OCI-LY7 (cell line): Measurements from ENCODE around the gene TAB2. TPM values are rescaled to one million over a fixed set of nuclear protein-coding genes. Genes with fewer than 3 reads are reported as not detected.

ENCODE experiments used
- BruUV-seq: library from RNA; stranded (reverse); fragments of 400-500 nt; replicated peaks from 2 replicates; lab custom pipeline; 2021; lab: Mats Ljungman, UMichigan
- CTCF ChIA-PET: fragments of 300-600 bp; sonication (Branson Sonifier 250); formaldehyde crosslinking; loops from one replicate; lab custom pipeline; 2022; ENCODE audit warnings: antibody characterized with exemption; ENCODE audit not compliant: unreplicated experiment; lab: Charles Lee
- POLR2A ChIA-PET: fragments of 300-600 bp; sonication (Branson Sonifier 250); formaldehyde crosslinking; loops from one replicate; lab custom pipeline; 2022; ENCODE audit warnings: antibody characterized with exemption; lab: Charles Lee
- DNase-seq: peaks from one replicate; pipeline ENCODE4 v3.0.0-alpha.2; 2015; ENCODE audit warnings: low spot score
- H2AFZ ChIP-seq: fragments of 200-600 bp; sonication (generic), shearing (Covaris generic); 2 replicates; pipeline ENCODE4 v1.6.1; 2014; ENCODE audit warnings: mild to moderate bottlenecking, antibody characterized with exemption, low read length, moderate library complexity
- H3K27ac ChIP-seq: fragments of 200-600 bp; sonication (generic); 2 replicates; pipeline ENCODE4 v1.5.1; 2014; ENCODE audit warnings: mixed run types, low read depth, mild to moderate bottlenecking, moderate library complexity, low read length, inconsistent platforms; ENCODE audit not compliant: poor library complexity, severe bottlenecking
- H3K36me3 ChIP-seq: fragments of 200-600 bp; sonication (generic); 2 replicates; pipeline ENCODE4 v1.6.1; 2014; ENCODE audit warnings: mild to moderate bottlenecking, antibody characterized with exemption, low read length, moderate library complexity, mixed read lengths; ENCODE audit not compliant: insufficient read depth
- H3K4me1 ChIP-seq: fragments of 200-600 bp; sonication (generic); 2 replicates; pipeline ENCODE4 v1.5.1; 2014; ENCODE audit warnings: mild to moderate bottlenecking, low read length; ENCODE audit not compliant: insufficient read depth, poor library complexity, severe bottlenecking
- H3K4me2 ChIP-seq: fragments of 200-600 bp; sonication (generic); 2 replicates; pipeline ENCODE4 v1.6.1; 2014; ENCODE audit warnings: mild to moderate bottlenecking, low read length
- H3K4me3 ChIP-seq: fragments of 200-600 bp; sonication (generic); 2 replicates; pipeline ENCODE4 v1.5.1; 2014; ENCODE audit warnings: mild to moderate bottlenecking, low read depth, low read length; ENCODE audit not compliant: poor library complexity, severe bottlenecking
- H3K79me2 ChIP-seq: fragments of 200-600 bp; sonication (generic); 2 replicates; pipeline ENCODE4 v1.6.1; 2016; ENCODE audit warnings: low read depth, mild to moderate bottlenecking, low read length, moderate library complexity, mixed read lengths; ENCODE audit not compliant: insufficient read depth
- H3K9me2 ChIP-seq: fragments of 200-600 bp; sonication (generic); 2 replicates; pipeline ENCODE4 v1.6.1; 2016; ENCODE audit warnings: mild to moderate bottlenecking, low read length, mixed read lengths; ENCODE audit not compliant: insufficient read depth
- H3K9me3 ChIP-seq: fragments of 200-600 bp; sonication (generic); 2 replicates; pipeline ENCODE4 v1.6.1; 2014; ENCODE audit warnings: mild to moderate bottlenecking, mixed run types, low read length, mixed read lengths
- H4K20me1 ChIP-seq: fragments of 200-600 bp; sonication (generic); 2 replicates; pipeline ENCODE4 v1.6.1; 2014; ENCODE audit warnings: mild to moderate bottlenecking, antibody characterized with exemption, low read length, moderate library complexity, mixed read lengths; ENCODE audit not compliant: insufficient read depth
- CTCF ChIP-seq: fragments of 200-600 bp; sonication (generic); conservative IDR thresholded peaks from 2 replicates; pipeline ENCODE4 v1.5.1; 2014; ENCODE audit warnings: mild to moderate bottlenecking, antibody characterized with exemption, low read length, moderate library complexity, mixed read lengths
- EZH2phosphoT487 ChIP-seq: fragments of 200-600 bp; sonication (generic); IDR thresholded peaks from 2 replicates; pipeline ENCODE4 v1.6.1; 2018; ENCODE audit warnings: low read depth, borderline replicate concordance, mild to moderate bottlenecking, mixed run types, antibody characterized with exemption, low read length, moderate library complexity, mixed read lengths
- intact Hi-C: fragments of 100-400 bp; cut with micrococcal nuclease; formaldehyde crosslinking; loops from one replicate; pipeline ENCODE4 v1.10.0; 2022; ENCODE audit not compliant: unreplicated experiment
- total RNA-seq, 2 experiments: library from RNA; depleted of rRNA in 1 of 2; stranded (reverse); fragments of >200 nt in 1 of 2; shearing (Covaris generic) in 1 of 2; gene quantifications; 2 replicates each; pipeline ENCODE4 v1.2.3, GENCODE V29; 2014 to 2022

Gene TAB2
- total RNA-seq, 2 experiments from 2014 or later, result 17.3 to 35.8 TPM

GRCh38 chr6:149385998-149386646 lies 68.6 kb downstream of the TAB2 start:
- H3K4me2 ChIP-seq, result no peak overlapping the region
- no peak overlapping the region for H3K4me3 ChIP-seq
- no peak overlapping the region for H3K27ac ChIP-seq
- ChIA-PET CTCF (no interaction called here), POLR2A (interaction anchor here (0.5 kb wide), 1 partner anchor 117 kb away, joined by 3 read pairs; no protein-coding TSS in a partner anchor)
- no peaks in the 10 kb centered on the region for H3K4me1 ChIP-seq
- peaks cover 84% of the 10 kb centered on the region for H3K36me3 ChIP-seq
- no peak overlapping the region for H2AFZ ChIP-seq
- H3K79me2 ChIP-seq, result no peaks in the 10 kb centered on the region
- peaks cover 17% of the 10 kb centered on the region; the same call in 1 of the 2 replicates for H3K9me3 ChIP-seq
- TF ChIP-seq EZH2phosphoT487 (no peak), CTCF (no peak)
- no peaks in the 10 kb centered on the region for H4K20me1 ChIP-seq
- no peaks in the 10 kb centered on the region for H3K9me2 ChIP-seq
- intact Hi-C loops, result no loop called here
- BruUV-seq, result no TSS peak
- no peak for DNase-seq

- no peak for DNase-seq
- no peak overlapping the region for H2AFZ ChIP-seq
- no peaks in the 10 kb centered on the region for H3K9me2 ChIP-seq
- H3K4me3 ChIP-seq, result no peak overlapping the region
- intact Hi-C loops, result no loop called here
- H3K4me2 ChIP-seq, result no peak overlapping the region
- no peak overlapping the region for H3K27ac ChIP-seq
- ChIA-PET POLR2A (no interaction called here), CTCF (no interaction called here)
- TF ChIP-seq CTCF, result no peak
- no peak for TF ChIP-seq EZH2phosphoT487
- BruUV-seq, result no TSS peak
- no peaks in the 10 kb centered on the region for H3K79me2 ChIP-seq
- peaks cover 77% of the 10 kb centered on the region for H3K36me3 ChIP-seq
- no peaks in the 10 kb centered on the region for H4K20me1 ChIP-seq
- H3K9me3 ChIP-seq, result peaks cover 17% of the 10 kb centered on the region; the same call in 1 of the 2 replicates
- no peaks in the 10 kb centered on the region for H3K4me1 ChIP-seq
Observed at GRCh38 chr6:149387779-149388512, 70.4 kb downstream of the TAB2 start.
